Kidney epithelial cell (primary cell): ENCODE data around the gene TTLL1. TPM values are rescaled to one million over a fixed set of nuclear protein-coding genes. Genes with fewer than 3 reads are reported as not detected.

Experiments
- DNase-seq: peaks from one replicate; pipeline ENCODE4 v3.0.0-alpha.2; 2010; ENCODE audit warnings: low read depth
- H3K27me3 ChIP-seq: 2 replicates; pipeline ENCODE4 v1.6.0; 2011; ENCODE audit warnings: low read length; ENCODE audit not compliant: control insufficient read depth, insufficient read depth
- H3K36me3 ChIP-seq: 2 replicates; pipeline ENCODE4 v1.5.1; 2011; ENCODE audit warnings: low read length; ENCODE audit not compliant: control insufficient read depth, insufficient read depth
- H3K4me3 ChIP-seq: 2 replicates; pipeline ENCODE4 v1.5.1; 2011; ENCODE audit warnings: low read depth, mild to moderate bottlenecking, control low read depth, low read length
- CTCF ChIP-seq: IDR thresholded peaks from 2 replicates; pipeline ENCODE4 v1.5.1; 2011; ENCODE audit warnings: mild to moderate bottlenecking, moderate library complexity, low read length, control low read depth, inconsistent platforms; ENCODE audit not compliant: insufficient read depth, poor library complexity, severe bottlenecking
- total RNA-seq: library from RNA; depleted of rRNA; stranded (reverse); fragments of >200 nt; gene quantifications from 2 replicates; pipeline ENCODE4 v1.2.3, GENCODE V29; 2015

The TTLL1 gene
- total RNA-seq, 1 donor from 2014 or later, result 14.8 TPM

- no peak for DNase-seq
- peaks cover 18% of the 10 kb centered on the region for H3K27me3 ChIP-seq
- no peak for TF ChIP-seq CTCF
- H3K36me3 ChIP-seq, result no peaks in the 10 kb centered on the region
- H3K4me3 ChIP-seq, result no peak overlapping the region
These were observed 25.8 kb upstream of the TTLL1 start for GRCh38 chr22:43114958-43115357.

GRCh38 chr22:43113526-43114251 lies 24.5 kb upstream of the TTLL1 start:
- Histone ChIP-seq H3K4me3 (no peak overlapping the region), H3K27me3 (peaks cover 23% of the 10 kb centered on the region), H3K36me3 (no peaks in the 10 kb centered on the region)
- TF ChIP-seq CTCF, result no peak
- no peak for DNase-seq

- no peak for TF ChIP-seq CTCF
- peak overlapping the region; percentile 45 for H3K4me3 ChIP-seq
- DNase-seq, result no peak
- H3K27me3 ChIP-seq, result peaks cover 23% of the 10 kb centered on the region
- H3K36me3 ChIP-seq, result no peaks in the 10 kb centered on the region
These were observed 21.9 kb upstream of the TTLL1 start for GRCh38 chr22:43110927-43111623.

GRCh38 chr22:43110444-43110926 lies 21.3 kb upstream of the TTLL1 start, which contains the start of gene BIK:
TSS of gene BIK (plus strand) at chr22:43110750. CDS start at chr22:43124023, 13,273 bp downstream.
- Histone ChIP-seq H3K27me3 (peaks cover 23% of the 10 kb centered on the region), H3K4me3 (peak within 1 kb of the TSS; percentile 45), H3K36me3 (no peaks in the 10 kb centered on the region)
- peak; percentile 25 for TF ChIP-seq CTCF
- no peak for DNase-seq

GRCh38 chr22:43109921-43110443 lies 20.8 kb upstream of the TTLL1 start:
- H3K27me3 ChIP-seq, result peaks cover 23% of the 10 kb centered on the region

More at GRCh38 chr22:43109921-43110443, 20.8 kb upstream of the TTLL1 start:
- Histone ChIP-seq H3K36me3 (no peaks in the 10 kb centered on the region), H3K4me3 (peak overlapping the region; percentile 45)
- no peak for DNase-seq
- TF ChIP-seq CTCF, result no peak
